HepG2 (cell line): ENCODE measurements around the gene SLC48A1. TPM values are rescaled to one million over a fixed set of nuclear protein-coding genes. Genes with fewer than 3 reads are reported as not detected.

Experiments
- AGO2 ChIP-seq: fragments of 200-400 bp; formaldehyde crosslinking; optimal IDR thresholded peaks from 2 replicates; pipeline ENCODE3; 2017; ENCODE audit warnings: mild to moderate bottlenecking, low read depth, low read length, moderate library complexity
- RAD21 ChIP-seq: fragments of 450-650 bp; formaldehyde crosslinking; IDR thresholded peaks from 2 replicates; pipeline ENCODE4 v1.5.0; 2020; ENCODE audit warnings: mild to moderate bottlenecking
- ZNF232 ChIP-seq: sonication (generic); formaldehyde crosslinking; IDR thresholded peaks from 2 replicates; pipeline ENCODE4 v1.4.0; 2020; ENCODE audit warnings: missing genetic modification reagents, borderline replicate concordance
- ZNF263 ChIP-seq: sonication (generic); formaldehyde crosslinking; IDR thresholded peaks from 2 replicates; pipeline ENCODE4 v1.4.0; 2020; ENCODE audit warnings: missing genetic modification reagents
- ZNF318 ChIP-seq: sonication (generic); formaldehyde crosslinking; IDR thresholded peaks from 2 replicates; pipeline ENCODE4 v1.4.0; 2020; ENCODE audit warnings: mild to moderate bottlenecking, missing genetic modification reagents
- polyA plus RNA-seq, 8 experiments: library from polyadenylated mRNA; depleted of rRNA in 3 of 8; stranded (reverse) in 7 of 8; unstranded in 1 of 8; fragments of >200 nt; fragmentation: Illumina TruSeq in 4 of 8; extraction: Trizol in 4 of 8; gene quantifications; 2 replicates each; pipeline versions ENCODE4 v1.2.1 to v1.2.3, GENCODE V29; 2011 to 2016; ENCODE audit warnings: low read depth in 4 of 8, missing spikeins in 1 of 8, mixed read lengths in 1 of 8; ENCODE audit not compliant: insufficient read depth in 1 of 8
- total RNA-seq, 5 experiments: library from RNA; depleted of rRNA; stranded (reverse); fragments of >200 nt; fragmentation: Illumina TruSeq; extraction: Trizol; gene quantifications; 2 replicates each; pipeline ENCODE4 v1.2.3, GENCODE V29; 2016; ENCODE audit warnings: low read depth in 1 of 5
- TF ChIP-seq, protein P1 (sequence below): sonication (generic); formaldehyde crosslinking; IDR thresholded peaks from 2 replicates; pipeline ENCODE4 v1.4.0; 2020; ENCODE audit warnings: missing genetic modification reagents
- TF ChIP-seq, protein P2 (sequence below), 2 experiments: fragments of 450-650 bp in 1 of 2; sonication (generic) in 1 of 2; formaldehyde crosslinking in 1 of 2; IDR thresholded peaks; 2 replicates each; pipeline versions ENCODE4 v1.6.1 to v1.8.0; 2016 to 2022; ENCODE audit warnings: antibody characterized with exemption in 1 of 2, mild to moderate bottlenecking in 1 of 2, missing genetic modification reagents in 1 of 2

SLC48A1 gene
- total and polyA plus RNA-seq, 2 of the 13 experiments (the other 11 are each of a cell fraction or from before 2014, with no cell fraction given): 2.2 to 3.7 TPM

GRCh38 chr12:47773062-47773857 is at the start of gene SLC48A1 (continued):
- TF ChIP-seq, protein P1, sequence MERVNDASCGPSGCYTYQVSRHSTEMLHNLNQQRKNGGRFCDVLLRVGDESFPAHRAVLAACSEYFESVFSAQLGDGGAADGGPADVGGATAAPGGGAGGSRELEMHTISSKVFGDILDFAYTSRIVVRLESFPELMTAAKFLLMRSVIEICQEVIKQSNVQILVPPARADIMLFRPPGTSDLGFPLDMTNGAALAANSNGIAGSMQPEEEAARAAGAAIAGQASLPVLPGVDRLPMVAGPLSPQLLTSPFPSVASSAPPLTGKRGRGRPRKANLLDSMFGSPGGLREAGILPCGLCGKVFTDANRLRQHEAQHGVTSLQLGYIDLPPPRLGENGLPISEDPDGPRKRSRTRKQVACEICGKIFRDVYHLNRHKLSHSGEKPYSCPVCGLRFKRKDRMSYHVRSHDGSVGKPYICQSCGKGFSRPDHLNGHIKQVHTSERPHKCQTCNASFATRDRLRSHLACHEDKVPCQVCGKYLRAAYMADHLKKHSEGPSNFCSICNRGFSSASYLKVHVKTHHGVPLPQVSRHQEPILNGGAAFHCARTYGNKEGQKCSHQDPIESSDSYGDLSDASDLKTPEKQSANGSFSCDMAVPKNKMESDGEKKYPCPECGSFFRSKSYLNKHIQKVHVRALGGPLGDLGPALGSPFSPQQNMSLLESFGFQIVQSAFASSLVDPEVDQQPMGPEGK: peak; percentile 34; the same call in 1 of the 2 replicates
- TF ChIP-seq, protein P2, sequence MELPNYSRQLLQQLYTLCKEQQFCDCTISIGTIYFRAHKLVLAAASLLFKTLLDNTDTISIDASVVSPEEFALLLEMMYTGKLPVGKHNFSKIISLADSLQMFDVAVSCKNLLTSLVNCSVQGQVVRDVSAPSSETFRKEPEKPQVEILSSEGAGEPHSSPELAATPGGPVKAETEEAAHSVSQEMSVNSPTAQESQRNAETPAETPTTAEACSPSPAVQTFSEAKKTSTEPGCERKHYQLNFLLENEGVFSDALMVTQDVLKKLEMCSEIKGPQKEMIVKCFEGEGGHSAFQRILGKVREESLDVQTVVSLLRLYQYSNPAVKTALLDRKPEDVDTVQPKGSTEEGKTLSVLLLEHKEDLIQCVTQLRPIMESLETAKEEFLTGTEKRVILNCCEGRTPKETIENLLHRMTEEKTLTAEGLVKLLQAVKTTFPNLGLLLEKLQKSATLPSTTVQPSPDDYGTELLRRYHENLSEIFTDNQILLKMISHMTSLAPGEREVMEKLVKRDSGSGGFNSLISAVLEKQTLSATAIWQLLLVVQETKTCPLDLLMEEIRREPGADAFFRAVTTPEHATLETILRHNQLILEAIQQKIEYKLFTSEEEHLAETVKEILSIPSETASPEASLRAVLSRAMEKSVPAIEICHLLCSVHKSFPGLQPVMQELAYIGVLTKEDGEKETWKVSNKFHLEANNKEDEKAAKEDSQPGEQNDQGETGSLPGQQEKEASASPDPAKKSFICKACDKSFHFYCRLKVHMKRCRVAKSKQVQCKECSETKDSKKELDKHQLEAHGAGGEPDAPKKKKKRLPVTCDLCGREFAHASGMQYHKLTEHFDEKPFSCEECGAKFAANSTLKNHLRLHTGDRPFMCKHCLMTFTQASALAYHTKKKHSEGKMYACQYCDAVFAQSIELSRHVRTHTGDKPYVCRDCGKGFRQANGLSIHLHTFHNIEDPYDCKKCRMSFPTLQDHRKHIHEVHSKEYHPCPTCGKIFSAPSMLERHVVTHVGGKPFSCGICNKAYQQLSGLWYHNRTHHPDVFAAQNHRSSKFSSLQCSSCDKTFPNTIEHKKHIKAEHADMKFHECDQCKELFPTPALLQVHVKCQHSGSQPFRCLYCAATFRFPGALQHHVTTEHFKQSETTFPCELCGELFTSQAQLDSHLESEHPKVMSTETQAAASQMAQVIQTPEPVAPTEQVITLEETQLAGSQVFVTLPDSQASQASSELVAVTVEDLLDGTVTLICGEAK (IDR thresholded peaks at IDR 0.05): no peak
- TF ChIP-seq, protein P2 (CRISPR knock-in tag; IDR thresholded peaks at IDR 0.05): 0 out of 2 replicates have a peak, but pooled peaks have one; percentile 15
- TF ChIP-seq ZNF263 (CRISPR knock-in tag) (no peak; the same call in 1 of the 2 replicates), ZNF232 (CRISPR knock-in tag) (no peak), RAD21 (CRISPR knock-in tag) (0 out of 2 replicates have a peak, but pooled peaks have one; percentile 22), AGO2 (peak; percentile 19), ZNF318 (CRISPR knock-in tag) (0 out of 2 replicates have a peak, but pooled peaks have one; percentile 14)
